Activated CD8-positive, alpha-beta T cell treated with anti-CD3 and anti-CD28 coated beads for 36 hours (primary cell): ENCODE measurements around the gene PDE2A. TPM values are rescaled to one million over a fixed set of nuclear protein-coding genes. Genes with fewer than 3 reads are reported as not detected.

Experiments used
- ATAC-seq: fragments of 200-7000 bp; cut with Tn5 transposase; one replicate; pipeline ENCODE4 v1.10.0; 2021; ENCODE audit warnings: mild to moderate bottlenecking, moderate library complexity
- CTCF ChIA-PET: fragments of 350-600 bp; sonication (Branson Sonifier 250); formaldehyde crosslinking; loops from one replicate; lab custom pipeline; 2021; ENCODE audit warnings: antibody characterized with exemption; lab: Charles Lee
- POLR2A ChIA-PET: fragments of 350-600 bp; sonication (Branson Sonifier 250); formaldehyde crosslinking; loops from one replicate; lab custom pipeline; 2021; ENCODE audit warnings: antibody characterized with exemption; lab: Charles Lee
- DNase-seq: peaks from one replicate; pipeline ENCODE4 v3.0.0-alpha.2; 2020
- H3K27ac Mint-ChIP-seq: one replicate; pipeline ENCODE4 v1.8.0; 2021; ENCODE audit warnings: mild to moderate bottlenecking, mixed read lengths
- H3K27me3 Mint-ChIP-seq: one replicate; pipeline ENCODE4 v1.8.0; 2021; ENCODE audit warnings: mixed read lengths
- H3K36me3 Mint-ChIP-seq: one replicate; pipeline ENCODE4 v1.8.0; 2021; ENCODE audit warnings: low read depth, mixed read lengths
- H3K4me1 Mint-ChIP-seq: one replicate; pipeline ENCODE4 v1.8.0; 2021; ENCODE audit warnings: low read depth, mixed read lengths
- H3K4me3 Mint-ChIP-seq: one replicate; pipeline ENCODE4 v1.8.0; 2021; ENCODE audit warnings: mild to moderate bottlenecking, moderate library complexity, mixed read lengths
- H3K9me3 Mint-ChIP-seq: one replicate; pipeline ENCODE4 v1.8.0; 2021; ENCODE audit warnings: mixed read lengths
- intact Hi-C: fragments of 100-400 bp; cut with micrococcal nuclease; formaldehyde crosslinking; loops from one replicate; pipeline ENCODE4 v1.10.0; 2022
- total RNA-seq, 2 experiments: library from RNA; stranded (reverse); gene quantifications; one replicate each; pipeline ENCODE4 v1.2.3, GENCODE V29; 2021
- TF ChIP-seq, protein P1 (sequence below): fragments of 200-600 bp; IDR thresholded peaks from one replicate; pipeline ENCODE4 v1.8.0; 2022; ENCODE audit warnings: antibody characterized with exemption, mild to moderate bottlenecking

PDE2A gene
- total RNA-seq, 2 experiments from 2014 or later = 0.14 to 0.72 TPM

DNA sequence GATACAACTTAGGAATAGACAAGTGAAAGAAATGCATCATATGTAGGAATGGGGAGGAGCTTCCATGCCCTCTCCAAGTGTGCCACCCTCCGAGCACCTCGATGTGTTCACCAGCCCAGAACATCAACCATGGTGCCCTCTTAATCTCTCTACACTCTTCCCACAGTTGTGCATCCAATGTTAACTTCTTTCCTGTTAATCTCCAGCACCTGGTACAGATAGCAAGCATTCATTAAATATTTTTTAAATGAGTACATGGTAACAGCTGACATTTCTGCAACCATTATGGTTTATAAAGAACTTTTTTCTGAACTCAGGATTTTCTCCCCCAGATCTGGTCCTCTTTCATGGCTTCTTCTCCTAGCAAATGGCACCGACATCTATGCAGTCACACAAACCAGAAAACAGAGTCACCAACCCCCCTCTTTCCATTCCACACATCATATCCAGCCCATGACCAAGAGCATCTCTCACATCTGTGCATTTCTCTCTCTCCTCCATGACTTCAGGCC, 121.8 kb downstream of the PDE2A start:
- H3K27ac Mint-ChIP-seq = no peak overlapping the region
- no peaks in the 10 kb centered on the region for H3K4me1 Mint-ChIP-seq
- no peaks in the 10 kb centered on the region for H3K9me3 Mint-ChIP-seq
- peaks cover 6% of the 10 kb centered on the region for H3K27me3 Mint-ChIP-seq
- TF ChIP-seq, protein P1, sequence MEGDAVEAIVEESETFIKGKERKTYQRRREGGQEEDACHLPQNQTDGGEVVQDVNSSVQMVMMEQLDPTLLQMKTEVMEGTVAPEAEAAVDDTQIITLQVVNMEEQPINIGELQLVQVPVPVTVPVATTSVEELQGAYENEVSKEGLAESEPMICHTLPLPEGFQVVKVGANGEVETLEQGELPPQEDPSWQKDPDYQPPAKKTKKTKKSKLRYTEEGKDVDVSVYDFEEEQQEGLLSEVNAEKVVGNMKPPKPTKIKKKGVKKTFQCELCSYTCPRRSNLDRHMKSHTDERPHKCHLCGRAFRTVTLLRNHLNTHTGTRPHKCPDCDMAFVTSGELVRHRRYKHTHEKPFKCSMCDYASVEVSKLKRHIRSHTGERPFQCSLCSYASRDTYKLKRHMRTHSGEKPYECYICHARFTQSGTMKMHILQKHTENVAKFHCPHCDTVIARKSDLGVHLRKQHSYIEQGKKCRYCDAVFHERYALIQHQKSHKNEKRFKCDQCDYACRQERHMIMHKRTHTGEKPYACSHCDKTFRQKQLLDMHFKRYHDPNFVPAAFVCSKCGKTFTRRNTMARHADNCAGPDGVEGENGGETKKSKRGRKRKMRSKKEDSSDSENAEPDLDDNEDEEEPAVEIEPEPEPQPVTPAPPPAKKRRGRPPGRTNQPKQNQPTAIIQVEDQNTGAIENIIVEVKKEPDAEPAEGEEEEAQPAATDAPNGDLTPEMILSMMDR = no peak
- intact Hi-C loops = loop anchor here (5.0 kb wide), 1 partner anchor 70 kb away; no protein-coding TSS in a partner anchor
- DNase-seq = no peak
- ChIA-PET POLR2A (interaction anchor here (0.6 kb wide), 2 partner anchors 59 to 126 kb away, joined by 3 read pairs; no protein-coding TSS in a partner anchor), CTCF (interaction anchor here (1.8 to 11.6 kb wide), 3 partner anchors 27 to 81 kb away, joined by 5 to 105 read pairs (median 23); no protein-coding TSS in a partner anchor)
- H3K4me3 Mint-ChIP-seq = no peak overlapping the region
- H3K36me3 Mint-ChIP-seq = no peaks in the 10 kb centered on the region
- ATAC-seq = no peak

DNA sequence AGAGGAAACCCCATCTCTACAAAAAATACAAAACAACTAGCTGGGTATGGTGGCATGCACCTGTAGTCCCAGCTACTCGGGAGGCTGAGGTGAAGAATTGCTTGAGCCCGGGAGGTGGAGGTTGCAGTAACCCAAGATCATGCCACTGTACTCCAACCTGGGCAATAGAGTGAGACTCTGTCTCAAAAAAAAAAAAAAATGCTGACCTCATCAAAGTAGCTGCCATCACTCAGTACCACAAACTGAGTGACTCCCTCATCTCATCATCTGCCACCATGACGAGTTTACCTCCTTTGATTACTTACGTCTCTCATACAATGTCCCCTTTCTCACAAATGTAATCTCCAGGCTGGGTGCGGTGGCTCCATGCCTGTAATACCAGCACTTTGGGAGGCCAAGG, 122.7 kb downstream of the PDE2A start:
- peaks cover 6% of the 10 kb centered on the region for H3K27me3 Mint-ChIP-seq
- intact Hi-C loops = loop anchor here (5.0 kb wide), 1 partner anchor 69 kb away; no protein-coding TSS in a partner anchor
- H3K4me3 Mint-ChIP-seq = no peak overlapping the region
- ATAC-seq (no peak), DNase-seq (no peak)
- CTCF ChIA-PET = interaction anchor here (11.6 kb wide), 1 partner anchor 80 kb away, joined by 105 read pairs; no protein-coding TSS in a partner anchor
- H3K4me1 Mint-ChIP-seq = no peaks in the 10 kb centered on the region
- no peaks in the 10 kb centered on the region for H3K9me3 Mint-ChIP-seq
- H3K36me3 Mint-ChIP-seq = no peaks in the 10 kb centered on the region
- H3K27ac Mint-ChIP-seq = no peak overlapping the region
- POLR2A ChIA-PET = no interaction called here
- TF ChIP-seq, protein P1 = no peak

DNA sequence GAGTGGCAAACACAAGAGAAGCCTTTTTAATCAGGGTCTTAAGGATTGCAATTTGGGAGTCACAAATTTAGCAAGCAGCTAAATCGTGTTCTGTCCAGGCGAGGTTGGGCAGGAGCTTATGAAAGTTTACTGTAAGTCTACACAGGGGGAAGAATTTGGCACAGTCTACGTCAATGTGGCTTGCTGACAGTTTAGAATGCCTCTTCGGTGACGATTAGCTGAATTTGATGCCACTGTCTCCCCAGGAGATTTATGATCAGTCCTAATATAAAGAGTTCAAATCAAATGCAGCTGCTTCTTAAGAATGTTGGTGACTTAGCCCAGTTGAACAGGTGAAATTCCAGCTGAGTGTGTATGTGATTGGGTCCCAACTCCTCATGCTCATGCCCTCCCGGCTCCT, 125.8 kb downstream of the PDE2A start:
- no peak overlapping the region for H3K4me3 Mint-ChIP-seq
- no peaks in the 10 kb centered on the region for H3K4me1 Mint-ChIP-seq
- POLR2A ChIA-PET = no interaction called here
- DNase-seq (no peak), ATAC-seq (no peak)
- H3K9me3 Mint-ChIP-seq = no peaks in the 10 kb centered on the region
- TF ChIP-seq, protein P1 = no peak
- intact Hi-C loops = no loop called here
- no peaks in the 10 kb centered on the region for H3K36me3 Mint-ChIP-seq
- CTCF ChIA-PET = interaction anchor here (1.6 to 11.6 kb wide), 2 partner anchors 29 to 77 kb away, joined by 4 to 105 read pairs; no protein-coding TSS in a partner anchor
- H3K27ac Mint-ChIP-seq = no peak overlapping the region
- H3K27me3 Mint-ChIP-seq = no peaks in the 10 kb centered on the region

DNA sequence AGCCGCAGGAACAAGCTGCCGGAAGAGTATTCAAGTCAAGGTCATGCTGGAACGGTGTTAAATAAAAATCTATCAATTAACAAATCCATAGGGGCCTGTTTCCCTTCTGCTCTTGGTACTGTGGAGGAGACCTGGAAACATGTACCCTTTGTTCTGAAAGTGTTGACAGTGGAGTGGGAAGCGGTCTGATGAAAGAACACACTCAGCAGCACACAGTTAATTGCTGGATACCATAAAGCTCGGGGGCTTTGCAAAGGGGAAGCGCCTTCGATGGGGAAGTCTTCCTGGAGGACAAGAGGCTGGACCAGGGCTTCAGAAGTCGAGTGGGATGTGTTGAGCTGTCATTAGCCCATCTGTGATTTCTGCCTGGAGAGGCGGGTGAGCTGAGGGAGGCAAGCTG, 127.4 kb downstream of the PDE2A start:
- no peaks in the 10 kb centered on the region for H3K36me3 Mint-ChIP-seq
- CTCF ChIA-PET = interaction anchor here (1.2 to 11.6 kb wide), 4 partner anchors 10 to 121 kb away, joined by 4 to 105 read pairs (median 4); no protein-coding TSS in a partner anchor
- H3K27ac Mint-ChIP-seq = no peak overlapping the region
- H3K27me3 Mint-ChIP-seq = peaks cover under 1% of the 10 kb centered on the region
- no peak for DNase-seq
- H3K9me3 Mint-ChIP-seq = no peaks in the 10 kb centered on the region
- POLR2A ChIA-PET = interaction anchor here (1.0 kb wide), 1 partner anchor 601 kb away, joined by 3 read pairs; no protein-coding TSS in a partner anchor
- no peaks in the 10 kb centered on the region for H3K4me1 Mint-ChIP-seq
- TF ChIP-seq, protein P1 = no peak
- H3K4me3 Mint-ChIP-seq = no peak overlapping the region
- intact Hi-C loops = no loop called here
- ATAC-seq = no peak

DNA sequence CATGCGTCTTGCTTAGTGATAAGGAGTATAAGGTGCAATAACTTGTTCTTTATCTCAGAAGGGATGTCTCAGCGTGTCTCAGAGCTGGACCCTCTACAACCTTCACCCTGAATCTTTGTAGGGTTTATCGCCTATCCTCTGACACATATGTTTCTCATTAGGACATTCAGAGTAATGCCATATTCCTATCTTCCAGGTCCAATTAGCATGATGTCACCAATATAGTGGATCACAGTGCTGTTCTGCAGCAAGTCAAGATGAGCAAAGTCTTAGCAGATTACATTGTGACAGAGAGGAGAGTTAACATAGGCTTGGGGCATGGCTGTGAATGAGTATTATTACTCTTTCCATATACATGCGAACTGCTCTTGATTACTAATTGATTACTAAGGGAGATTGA, 129.6 kb downstream of the PDE2A start:
- H3K27me3 Mint-ChIP-seq = peaks cover 5% of the 10 kb centered on the region
- H3K27ac Mint-ChIP-seq = no peak overlapping the region
- H3K9me3 Mint-ChIP-seq = no peaks in the 10 kb centered on the region
- no peak for DNase-seq
- no peak overlapping the region for H3K4me3 Mint-ChIP-seq
- no peak for ATAC-seq
- CTCF ChIA-PET = interaction anchor here (0.9 to 11.6 kb wide), 2 partner anchors 64 to 73 kb away, joined by 3 to 105 read pairs; no protein-coding TSS in a partner anchor
- TF ChIP-seq, protein P1 = no peak
- no peaks in the 10 kb centered on the region for H3K36me3 Mint-ChIP-seq
- intact Hi-C loops = no loop called here
- POLR2A ChIA-PET = no interaction called here
- H3K4me1 Mint-ChIP-seq = no peaks in the 10 kb centered on the region
